Measurements from ENCODE around the gene ANXA1. TPM values are rescaled to one million over a fixed set of nuclear protein-coding genes. Genes with fewer than 3 reads are reported as not detected.
"Not testable (repeated sequence)": the region's sequence is repeated elsewhere in the genome, so short reads cannot be mapped to it uniquely, and the experiment has no call there.

ANXA1 gene
- total RNA-seq, 1 donor from 2014 or later, result 237 TPM

- no peak for DNase-seq (ENCODE audit: extremely low spot score, unreplicated experiment)
- Mint-ChIP-seq H3K36me3 (ENCODE audit: unreplicated experiment) (no peaks in the 10 kb centered on the region), H3K4me3 (ENCODE audit: unreplicated experiment) (no peak overlapping the region), H3K27me3 (ENCODE audit: unreplicated experiment) (peaks cover under 1% of the 10 kb centered on the region), H3K27ac (ENCODE audit: unreplicated experiment) (peak overlapping the region; percentile 16), H3K9me3 (ENCODE audit: unreplicated experiment) (no peaks in the 10 kb centered on the region), H3K4me1 (ENCODE audit: unreplicated experiment) (peaks cover 27% of the 10 kb centered on the region)
- no peak for TF ChIP-seq CTCF (IDR thresholded peaks at IDR 0.05)
Observed at GRCh38 chr9:73180403-73180802, 28.7 kb downstream of the ANXA1 start.

- Mint-ChIP-seq H3K9me3 (ENCODE audit: unreplicated experiment) (peaks cover under 1% of the 10 kb centered on the region), H3K4me3 (ENCODE audit: unreplicated experiment) (no peak overlapping the region), H3K36me3 (ENCODE audit: unreplicated experiment) (no peaks in the 10 kb centered on the region), H3K27me3 (ENCODE audit: unreplicated experiment) (peaks cover 25% of the 10 kb centered on the region), H3K4me1 (ENCODE audit: unreplicated experiment) (peaks cover 18% of the 10 kb centered on the region), H3K27ac (ENCODE audit: unreplicated experiment) (no peak overlapping the region)
- TF ChIP-seq CTCF (IDR thresholded peaks at IDR 0.05), result no peak
- DNase-seq (ENCODE audit: extremely low spot score, unreplicated experiment), result no peak
Observed at GRCh38 chr9:73182928-73183327, 31.3 kb downstream of the ANXA1 start.

- no peaks in the 10 kb centered on the region for H3K36me3 Mint-ChIP-seq (ENCODE audit: unreplicated experiment)
- DNase-seq (ENCODE audit: extremely low spot score, unreplicated experiment), result no peak
- peaks cover 30% of the 10 kb centered on the region for H3K27me3 Mint-ChIP-seq (ENCODE audit: unreplicated experiment)
- no peak overlapping the region for H3K27ac Mint-ChIP-seq (ENCODE audit: unreplicated experiment)
- H3K4me3 Mint-ChIP-seq (ENCODE audit: unreplicated experiment), result no peak overlapping the region
- TF ChIP-seq CTCF (IDR thresholded peaks at IDR 0.05), result no peak
- H3K4me1 Mint-ChIP-seq (ENCODE audit: unreplicated experiment), result peaks cover 18% of the 10 kb centered on the region
- peaks cover 5% of the 10 kb centered on the region for H3K9me3 Mint-ChIP-seq (ENCODE audit: unreplicated experiment)
Observed at GRCh38 chr9:73183428-73183827, 31.8 kb downstream of the ANXA1 start.

- no peaks in the 10 kb centered on the region for H3K36me3 Mint-ChIP-seq (ENCODE audit: unreplicated experiment)
- TF ChIP-seq CTCF (IDR thresholded peaks at IDR 0.05), result peak; percentile 68
- peaks cover 17% of the 10 kb centered on the region for H3K4me1 Mint-ChIP-seq (ENCODE audit: unreplicated experiment)
- peaks cover 11% of the 10 kb centered on the region for H3K9me3 Mint-ChIP-seq (ENCODE audit: unreplicated experiment)
- peaks cover 38% of the 10 kb centered on the region for H3K27me3 Mint-ChIP-seq (ENCODE audit: unreplicated experiment)
- no peak overlapping the region for H3K4me3 Mint-ChIP-seq (ENCODE audit: unreplicated experiment)
- no peak overlapping the region for H3K27ac Mint-ChIP-seq (ENCODE audit: unreplicated experiment)
- DNase-seq (ENCODE audit: extremely low spot score, unreplicated experiment), result no peak
Observed at GRCh38 chr9:73183917-73184861, 32.5 kb downstream of the ANXA1 start.

- not testable (repeated sequence) for H3K27ac Mint-ChIP-seq (ENCODE audit: unreplicated experiment); H3K4me1 Mint-ChIP-seq (ENCODE audit: unreplicated experiment); H3K4me3 Mint-ChIP-seq (ENCODE audit: unreplicated experiment); H3K36me3 Mint-ChIP-seq (ENCODE audit: unreplicated experiment); DNase-seq (ENCODE audit: extremely low spot score, unreplicated experiment)
- Mint-ChIP-seq H3K27me3 (ENCODE audit: unreplicated experiment) (peaks cover 49% of the 10 kb centered on the region), H3K9me3 (ENCODE audit: unreplicated experiment) (peaks cover 11% of the 10 kb centered on the region)
Observed at GRCh38 chr9:73191109-73191508, 39.4 kb downstream of the ANXA1 start.

Data from osteocyte (in vitro differentiated cells).